ENCODE results near the gene BCS1L.

GRCh38 chr2:218679119-218679518 lies 19.6 kb downstream of the BCS1L start:
- TF ChIP-seq CTCF (conservative IDR thresholded peaks at IDR 0.05) (no peak), ZFX (IDR thresholded peaks at IDR 0.05) (no peak)
